HG02642 (cell line): ENCODE results near the gene CACNA1C.

Experiments used
- ATAC-seq: cut with Tn5 transposase; IDR thresholded peaks from one replicate; pipeline ENCODE4 v1.9.1; 2021; ENCODE audit warnings: mild to moderate bottlenecking; ENCODE audit not compliant: unreplicated experiment, poor library complexity

CACNA1C gene

DNA sequence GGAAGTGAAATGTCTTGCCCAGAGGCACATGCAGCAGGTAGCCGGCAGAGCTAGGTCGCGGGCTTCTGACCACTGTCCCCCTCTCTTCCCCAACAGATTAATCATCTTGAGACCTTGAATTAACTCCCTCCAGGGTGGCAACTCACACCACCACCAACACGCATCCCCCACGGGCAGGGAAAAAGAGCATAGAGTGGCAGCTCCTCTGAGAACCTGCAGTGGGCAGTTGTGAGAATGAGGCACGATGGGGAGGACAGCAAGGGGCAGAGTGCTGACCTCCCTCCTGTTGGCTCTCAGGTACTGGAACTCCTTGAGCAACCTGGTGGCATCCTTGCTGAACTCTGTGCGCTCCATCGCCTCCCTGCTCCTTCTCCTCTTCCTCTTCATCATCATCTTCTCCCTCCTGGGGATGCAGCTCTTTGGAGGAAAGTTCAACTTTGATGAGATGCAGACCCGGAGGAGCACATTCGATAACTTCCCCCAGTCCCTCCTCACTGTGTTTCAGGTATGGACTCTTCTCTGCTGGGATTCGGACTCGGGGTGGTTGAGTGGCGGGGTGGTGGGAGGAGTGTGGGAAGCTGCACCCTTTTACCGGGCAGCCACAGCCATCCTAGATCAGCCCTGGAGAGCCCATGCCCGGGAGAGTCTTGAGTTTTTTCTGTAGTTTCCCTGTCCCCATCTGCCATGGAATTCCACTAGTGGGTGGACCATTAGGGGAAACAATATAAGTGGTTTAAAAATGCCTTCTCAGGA is 528.7 kb downstream of the CACNA1C start:
- ATAC-seq: no peak

DNA sequence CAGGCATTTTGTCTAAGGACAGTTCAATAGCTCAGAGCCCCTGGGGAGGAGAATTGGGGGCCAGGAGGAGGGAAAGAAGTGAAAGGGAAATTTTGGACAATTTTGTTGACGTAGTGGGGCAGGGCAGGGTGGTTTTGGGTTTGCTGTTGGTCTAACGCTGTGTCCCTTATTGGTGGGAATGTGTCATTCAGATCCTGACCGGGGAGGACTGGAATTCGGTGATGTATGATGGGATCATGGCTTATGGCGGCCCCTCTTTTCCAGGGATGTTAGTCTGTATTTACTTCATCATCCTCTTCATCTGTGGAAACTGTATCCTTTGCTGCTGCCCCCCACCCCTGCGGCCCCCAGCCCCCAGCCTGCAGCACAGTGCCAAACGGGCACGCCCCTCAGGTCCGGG is 529.8 kb downstream of the CACNA1C start:
- ATAC-seq: no peak

GRCh38 chr12:2583091-2583497 is 530.3 kb downstream of the CACNA1C start:
- ATAC-seq: no peak

GRCh38 chr12:2583642-2584401 is 531.0 kb downstream of the CACNA1C start:
- ATAC-seq: no peak

- ATAC-seq: no peak
These were observed 533.6 kb downstream of the CACNA1C start for GRCh38 chr12:2586156-2587038.

GRCh38 chr12:2588345-2588744 is 535.6 kb downstream of the CACNA1C start:
- ATAC-seq: no peak

- ATAC-seq: no peak
These were observed 536.6 kb downstream of the CACNA1C start for GRCh38 chr12:2589381-2589780.

DNA sequence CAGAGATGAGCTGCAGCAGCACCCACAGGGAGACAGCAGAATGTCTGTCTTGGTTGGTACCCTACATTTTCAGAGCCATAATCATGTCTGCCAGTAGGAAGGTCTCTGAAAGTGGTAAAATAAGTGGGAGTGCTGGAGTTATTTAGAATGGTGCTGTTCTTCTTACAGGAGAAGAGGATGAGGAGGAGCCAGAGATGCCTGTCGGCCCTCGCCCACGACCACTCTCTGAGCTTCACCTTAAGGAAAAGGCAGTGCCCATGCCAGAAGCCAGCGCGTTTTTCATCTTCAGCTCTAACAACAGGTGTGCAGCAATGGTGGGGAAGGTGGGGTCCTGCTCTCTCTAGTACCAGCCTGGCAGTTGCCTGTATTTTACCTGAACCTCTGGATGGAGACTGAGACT is 540.3 kb downstream of the CACNA1C start:
- ATAC-seq: no peak

- no peak for ATAC-seq
These were observed 543.7 kb downstream of the CACNA1C start for GRCh38 chr12:2596441-2596840.

DNA sequence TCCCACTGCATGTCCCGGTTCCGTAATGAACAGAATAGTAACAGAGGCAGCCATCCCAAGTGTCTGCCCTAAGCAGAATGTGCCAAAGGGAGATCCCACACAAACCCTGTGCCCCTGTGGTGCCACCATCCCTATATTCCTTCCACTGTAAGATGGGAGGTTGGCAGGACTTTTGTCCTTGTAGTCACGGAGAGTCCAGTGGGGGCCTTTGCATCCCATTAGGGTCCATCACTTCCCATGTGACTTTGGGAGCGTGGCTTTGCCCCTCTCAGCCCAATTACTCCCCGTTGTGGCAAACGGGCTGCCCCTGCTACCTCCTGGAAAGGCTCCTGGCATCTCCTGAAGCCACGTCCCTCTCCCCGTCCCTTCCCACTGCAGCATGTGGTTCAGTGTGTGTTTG is 552.5 kb downstream of the CACNA1C start:
- no peak for ATAC-seq

DNA sequence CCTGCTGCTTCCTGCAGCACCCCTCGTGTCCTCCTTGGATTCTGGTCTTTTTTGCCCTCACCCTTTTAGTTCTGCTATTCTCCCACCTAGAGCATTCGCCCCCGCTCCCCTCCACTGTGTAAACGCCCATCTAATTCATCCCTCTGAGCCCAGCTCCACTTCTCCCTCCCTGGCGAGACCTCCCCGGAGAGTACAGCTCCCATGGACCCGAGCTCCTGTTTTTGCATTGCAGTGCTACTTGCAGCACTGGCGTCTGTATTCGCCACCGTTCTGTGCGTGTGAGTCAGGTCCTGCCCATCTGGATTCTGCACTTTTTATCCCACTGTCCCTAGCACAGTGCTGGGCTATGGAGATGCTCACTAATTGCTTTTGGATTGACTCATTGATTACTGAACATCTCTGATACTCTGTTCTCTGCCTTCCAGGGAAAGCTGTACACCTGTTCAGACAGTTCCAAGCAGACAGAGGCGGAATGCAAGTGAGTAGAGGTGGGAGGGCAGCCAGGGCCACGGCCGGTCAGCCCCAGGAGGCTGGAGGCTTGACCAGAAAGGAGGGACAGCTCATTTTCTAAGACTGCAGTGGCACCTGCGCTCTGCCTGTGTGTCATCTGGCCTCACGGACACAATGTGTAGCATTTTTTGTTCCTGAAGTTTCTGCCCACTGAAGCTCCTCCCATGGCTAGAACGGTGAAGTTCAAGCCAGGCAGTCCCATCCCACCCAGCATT is 553.6 kb downstream of the CACNA1C start:
- no peak for ATAC-seq

GRCh38 chr12:2607881-2608607 is 555.3 kb downstream of the CACNA1C start:
- no peak for ATAC-seq

DNA sequence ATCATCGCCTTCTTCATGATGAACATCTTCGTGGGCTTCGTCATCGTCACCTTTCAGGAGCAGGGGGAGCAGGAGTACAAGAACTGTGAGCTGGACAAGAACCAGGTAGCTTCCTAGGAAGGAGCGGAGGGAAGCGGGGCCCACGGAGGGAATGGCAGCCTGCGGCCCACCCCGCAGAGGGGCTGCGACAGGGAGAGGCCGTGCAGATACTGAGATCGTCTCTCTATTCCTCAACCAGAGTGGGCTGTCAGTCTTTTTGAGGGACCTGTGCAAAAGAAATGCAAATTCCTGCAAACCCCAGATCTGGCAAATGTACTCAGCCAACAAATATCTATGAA is 555.8 kb downstream of the CACNA1C start:
- no peak for ATAC-seq

GRCh38 chr12:2609020-2609419 is 556.2 kb downstream of the CACNA1C start:
- no peak for ATAC-seq

DNA sequence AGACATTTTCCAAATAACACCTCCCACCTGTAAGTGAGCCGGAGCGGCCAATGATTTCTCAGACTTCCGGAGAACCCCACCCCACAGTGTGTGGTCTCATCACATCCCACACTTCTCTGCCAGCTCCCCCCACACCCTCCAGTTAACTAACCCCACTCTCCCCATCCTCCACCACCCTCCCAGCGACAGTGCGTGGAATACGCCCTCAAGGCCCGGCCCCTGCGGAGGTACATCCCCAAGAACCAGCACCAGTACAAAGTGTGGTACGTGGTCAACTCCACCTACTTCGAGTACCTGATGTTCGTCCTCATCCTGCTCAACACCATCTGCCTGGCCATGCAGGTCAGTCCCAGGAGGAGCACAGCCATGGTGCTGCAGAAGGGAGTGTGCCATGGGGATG is 557.6 kb downstream of the CACNA1C start:
- ATAC-seq: no peak

- ATAC-seq: no peak
These were observed 560.7 kb downstream of the CACNA1C start for GRCh38 chr12:2613326-2614073.

DNA sequence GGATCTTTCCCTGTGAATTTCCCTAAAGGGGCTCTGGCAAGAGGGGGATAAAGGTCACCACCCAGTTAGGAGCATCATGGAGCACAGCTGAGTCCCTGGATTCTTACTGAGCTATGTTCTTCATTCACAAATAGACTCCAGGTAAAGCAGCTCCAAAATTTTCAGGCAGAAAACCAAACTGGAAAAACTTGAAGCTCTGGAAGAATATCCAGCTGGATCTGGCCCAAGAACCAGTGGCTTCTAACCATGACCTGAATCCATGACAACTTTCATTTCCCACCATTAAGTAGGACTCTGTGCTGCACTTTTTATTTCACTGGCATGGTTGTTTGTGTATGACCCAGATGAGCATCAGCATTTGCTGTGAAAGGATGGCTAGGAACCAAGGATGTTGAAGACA is 561.6 kb downstream of the CACNA1C start:
- no peak for ATAC-seq

GRCh38 chr12:2615665-2616402 is 563.0 kb downstream of the CACNA1C start:
- no peak for ATAC-seq
